GM18526 (cell line): ENCODE measurements around the gene LRRC4B.

ENCODE experiments used
- POLR2A ChIP-seq: IDR thresholded peaks from 3 replicates; pipeline ENCODE4 v1.6.1; 2011; ENCODE audit not compliant: insufficient read length; ENCODE audit errors: extremely low read depth

LRRC4B gene

DNA sequence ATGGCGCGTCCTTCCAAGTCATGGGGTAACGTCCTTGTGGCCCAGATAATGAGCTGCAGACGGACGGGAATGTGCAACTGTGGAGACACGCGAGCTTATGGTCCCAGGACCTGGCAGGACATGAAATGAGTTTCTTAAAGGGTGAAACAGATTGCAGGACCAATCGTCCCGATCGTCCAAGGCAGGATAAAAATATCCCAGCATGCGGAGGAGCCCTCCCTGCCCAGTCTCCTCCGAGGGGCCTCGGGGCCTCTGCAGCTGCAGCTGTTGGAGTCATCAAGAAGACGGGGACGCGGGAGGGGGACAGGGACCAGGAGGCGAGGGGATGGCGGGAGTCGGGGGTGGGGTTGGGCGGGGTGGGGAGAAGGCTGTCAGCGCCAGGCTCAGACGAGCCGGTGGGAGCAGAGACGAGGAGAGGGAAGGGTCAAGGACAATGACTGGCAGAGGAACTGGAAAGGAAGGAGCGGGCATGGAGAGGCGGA lies 77.2 kb downstream of the LRRC4B start:
- no peak for TF ChIP-seq POLR2A

GRCh38 chr19:50490411-50490811 lies 77.8 kb downstream of the LRRC4B start:
- no peak for TF ChIP-seq POLR2A

DNA sequence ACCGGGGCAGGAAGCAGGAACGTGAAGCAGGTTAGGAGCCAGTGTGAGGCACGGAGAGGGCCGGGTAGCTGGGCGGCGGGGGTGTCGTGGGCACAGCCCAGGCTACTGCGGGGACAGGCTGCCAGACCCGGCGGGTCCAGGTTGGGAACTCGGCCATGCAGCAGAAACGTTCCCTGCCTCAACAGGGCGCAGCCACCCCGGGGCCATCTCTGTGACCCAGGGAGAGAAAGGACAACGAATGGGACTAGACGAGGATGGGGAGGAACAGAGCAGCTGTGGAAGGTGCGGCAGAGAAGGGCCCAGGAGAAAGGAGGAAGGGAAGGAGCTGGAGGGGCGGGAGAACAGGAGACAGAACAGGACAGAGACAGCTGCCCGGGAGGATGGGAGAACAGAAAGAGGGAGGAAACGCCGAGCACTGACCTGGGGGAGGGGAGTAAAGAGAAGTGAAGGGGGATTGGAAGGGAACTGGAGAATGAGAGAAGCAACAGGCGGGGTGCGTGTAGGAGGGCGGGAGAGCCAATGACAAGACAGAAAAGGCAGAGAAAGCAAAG lies 78.7 kb downstream of the LRRC4B start:
- no peak for TF ChIP-seq POLR2A

- no peak for TF ChIP-seq POLR2A
Observed at GRCh38 chr19:50488389-50489194, 79.6 kb downstream of the LRRC4B start.

GRCh38 chr19:50486823-50487515 lies 81.3 kb downstream of the LRRC4B start:
- TF ChIP-seq POLR2A = no peak

GRCh38 chr19:50485284-50485955 lies 82.8 kb downstream of the LRRC4B start:
- TF ChIP-seq POLR2A = no peak

DNA sequence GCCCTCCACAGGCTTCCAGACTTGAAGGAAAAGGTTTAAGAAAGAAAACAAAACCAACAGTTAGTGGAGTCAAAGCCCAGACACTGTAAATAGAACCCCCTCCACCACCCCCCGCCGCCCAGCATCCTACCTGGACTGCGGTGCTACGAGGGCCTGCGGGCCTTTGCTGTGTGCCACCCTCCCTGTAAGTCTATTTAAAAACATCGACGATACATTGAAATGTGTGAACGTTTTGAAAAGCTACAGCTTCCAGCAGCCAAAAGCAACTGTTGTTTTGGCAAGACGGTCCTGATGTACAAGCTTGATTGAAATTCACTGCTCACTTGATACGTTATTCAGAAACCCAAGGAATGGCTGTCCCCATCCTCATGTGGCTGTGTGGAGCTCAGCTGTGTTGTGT lies 85.3 kb downstream of the LRRC4B start:
- no peak for TF ChIP-seq POLR2A

DNA sequence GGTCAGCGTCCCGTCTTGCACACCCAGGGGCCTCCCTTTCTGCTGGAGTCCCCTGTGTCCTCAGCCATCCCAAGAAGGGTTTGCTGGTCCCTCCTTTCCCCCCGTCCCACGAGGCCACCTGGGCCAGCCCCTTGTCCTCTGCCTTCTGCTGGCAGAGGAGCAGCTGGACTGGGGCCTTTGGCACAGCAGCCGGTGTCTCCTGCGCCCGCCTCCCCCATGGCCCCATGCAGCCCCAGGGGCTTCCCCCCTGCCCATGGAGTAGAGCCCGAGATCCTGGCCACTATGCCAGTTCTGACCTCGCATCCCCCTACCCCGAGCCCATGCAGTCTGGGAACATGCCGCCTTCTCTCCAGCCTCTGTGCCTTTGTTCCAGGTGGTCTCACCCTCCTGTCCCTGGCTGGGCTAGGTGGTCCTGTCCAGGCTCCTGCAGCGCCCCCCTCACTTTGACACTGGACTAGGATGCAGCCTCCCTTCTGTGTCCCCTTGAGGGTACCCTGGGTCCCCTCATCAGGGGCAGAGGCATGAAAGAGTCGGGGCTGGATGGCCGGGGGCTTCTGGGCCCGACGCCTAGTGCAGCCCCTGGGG lies 85.9 kb downstream of the LRRC4B start:
- no peak for TF ChIP-seq POLR2A

GRCh38 chr19:50481351-50482149 lies 86.7 kb downstream of the LRRC4B start:
- TF ChIP-seq POLR2A = no peak

DNA sequence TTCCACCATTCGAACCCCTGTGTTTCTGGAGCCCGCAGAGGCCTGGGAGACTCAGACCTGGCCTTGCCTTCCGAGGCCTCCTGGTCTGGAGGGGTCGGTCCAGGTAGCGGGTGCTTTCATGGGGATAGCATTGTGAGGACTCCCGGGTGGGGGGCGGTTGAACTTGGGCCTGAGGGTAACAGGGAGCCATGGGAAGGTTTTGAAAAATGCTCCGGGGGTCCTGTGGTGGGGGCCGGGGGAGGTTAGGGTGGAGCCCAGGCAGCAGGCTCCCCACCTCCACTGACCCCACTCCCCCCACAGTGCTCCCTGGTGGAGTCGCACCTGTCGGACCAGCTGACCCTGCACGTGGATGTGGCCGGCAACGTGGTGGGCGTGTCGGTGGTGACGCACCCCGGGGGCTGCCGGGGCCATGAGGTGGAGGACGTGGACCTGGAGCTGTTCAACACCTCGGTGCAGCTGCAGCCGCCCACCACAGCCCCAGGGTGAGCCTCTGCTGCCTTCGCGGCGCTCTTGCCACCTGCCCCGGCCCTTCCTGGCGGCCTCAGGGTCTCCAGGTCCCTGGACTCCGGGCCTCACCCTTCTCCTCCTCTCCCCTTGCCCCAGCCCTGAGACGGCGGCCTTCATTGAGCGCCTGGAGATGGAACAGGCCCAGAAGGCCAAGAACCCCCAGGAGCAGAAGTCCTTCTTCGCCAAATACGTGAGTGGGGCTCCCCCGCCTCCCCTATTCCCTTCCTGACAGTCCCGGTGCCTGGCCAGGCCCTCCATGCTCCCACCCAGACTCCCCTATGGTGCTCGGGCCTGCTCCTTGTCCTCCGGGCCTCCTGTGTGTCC lies 87.7 kb downstream of the LRRC4B start:
- TF ChIP-seq POLR2A = no peak

GRCh38 chr19:50479761-50480251 lies 88.4 kb downstream of the LRRC4B start:
- no peak for TF ChIP-seq POLR2A

- TF ChIP-seq POLR2A = no peak
Observed at GRCh38 chr19:50478901-50479715, 89.1 kb downstream of the LRRC4B start.
